Testis (tissue), 3 donors: Measurements from ENCODE around the gene BBX. TPM values are rescaled to one million over a fixed set of nuclear protein-coding genes. Genes with fewer than 3 reads are reported as not detected.

Experiments used
- DNase-seq: peaks from one replicate; pipeline ENCODE4 v3.0.0-alpha.2; 2019
- H3K27ac ChIP-seq, 2 donors: fragments of 200-600 bp; sonication (generic); one replicate each; pipeline ENCODE4 v1.5.1; 2019
- H3K27me3 ChIP-seq: fragments of 200-600 bp; sonication (generic); one replicate; pipeline ENCODE4 v1.5.1; 2019
- H3K36me3 ChIP-seq: fragments of 200-600 bp; sonication (generic); one replicate; pipeline ENCODE4 v1.5.1; 2017; ENCODE audit warnings: low read depth; ENCODE audit errors: missing control alignments
- H3K4me1 ChIP-seq: fragments of 200-600 bp; sonication (generic); one replicate; pipeline ENCODE4 v1.5.1; 2019
- H3K4me3 ChIP-seq, 2 donors: fragments of 200-600 bp; sonication (generic); one replicate each; pipeline ENCODE4 v1.5.1; 2017 to 2019
- H3K9me3 ChIP-seq: fragments of 200-600 bp; sonication (generic); one replicate; pipeline ENCODE4 v1.5.1; 2017
- POLR2A ChIP-seq: fragments of 450-650 bp; IDR thresholded peaks from one replicate; pipeline ENCODE4 v1.6.1; 2017; ENCODE audit warnings: antibody characterized with exemption, mild to moderate bottlenecking, moderate library complexity
- WGBS, 2 donors: methylation state at CpG; one replicate each; pipeline ENCODE4 v1.1.5; 2018; 5-methylcytosine and 5-hydroxymethylcytosine counted together
- intact Hi-C: fragments of 100-400 bp; cut with DNase I; formaldehyde crosslinking; loops from one replicate; pipeline ENCODE4 v1.15.1; 2023; ENCODE audit warnings: low total_unique reads
- polyA plus RNA-seq: library from polyadenylated mRNA; stranded (reverse); fragments of 350-450 nt; fragmentation: Illumina TruSeq; extraction: RNeasy Lipid Tissue Mini Kit (QIAGEN cat#74804); gene quantifications from one replicate; pipeline ENCODE4 v1.2.3, GENCODE V29; 2014; ENCODE audit warnings: low read depth, low replicate concordance; ENCODE audit not compliant: insufficient read depth
- total RNA-seq, 2 donors: library from RNA; depleted of rRNA; stranded (reverse); fragments of >200 nt; gene quantifications; one replicate each; pipeline ENCODE4 v1.2.3, GENCODE V29; 2016
- TF ChIP-seq, protein P1 (sequence below), 3 experiments: fragments of 450-650 bp in 2 of 3; fragments of 200-600 bp in 1 of 3; sonication (generic) in 1 of 3; IDR thresholded peaks; one replicate each; pipeline ENCODE4 v1.5.1; 2016 to 2019; ENCODE audit warnings: antibody characterized with exemption in 3 of 3, mild to moderate bottlenecking in 2 of 3, moderate library complexity in 1 of 3

The BBX gene
- total and polyA plus RNA-seq, 3 donors from 2014 or later, result 93.3 to 317 (median 312) TPM

DNA sequence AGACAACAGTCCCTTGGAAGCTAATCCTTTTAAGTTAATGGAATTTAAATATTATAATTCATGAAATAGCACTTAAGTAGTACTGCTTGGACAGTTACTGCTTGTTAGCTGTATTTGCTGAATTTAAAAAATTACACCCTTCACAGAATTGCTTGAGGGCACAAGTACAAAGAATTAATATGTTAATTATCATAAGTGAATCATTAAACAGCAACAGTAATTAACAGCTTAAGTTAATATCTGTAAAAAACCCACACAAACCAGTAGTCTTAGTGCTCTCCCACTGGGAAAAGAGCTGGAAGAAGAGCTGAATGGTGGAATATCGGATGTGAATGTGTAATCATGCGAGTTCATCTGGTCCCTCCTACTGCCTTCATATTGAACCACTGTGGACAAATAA lies 336.1 kb downstream of the BBX start:
- intact Hi-C loops, result no loop called here
- Histone ChIP-seq H3K27me3 (no peaks in the 10 kb centered on the region), H3K4me1 (no peaks in the 10 kb centered on the region), H3K36me3 (no peaks in the 10 kb centered on the region), H3K27ac (no peak overlapping the region), H3K4me3 (no peak overlapping the region), H3K9me3 (no peaks in the 10 kb centered on the region)
- TF ChIP-seq, protein P1, sequence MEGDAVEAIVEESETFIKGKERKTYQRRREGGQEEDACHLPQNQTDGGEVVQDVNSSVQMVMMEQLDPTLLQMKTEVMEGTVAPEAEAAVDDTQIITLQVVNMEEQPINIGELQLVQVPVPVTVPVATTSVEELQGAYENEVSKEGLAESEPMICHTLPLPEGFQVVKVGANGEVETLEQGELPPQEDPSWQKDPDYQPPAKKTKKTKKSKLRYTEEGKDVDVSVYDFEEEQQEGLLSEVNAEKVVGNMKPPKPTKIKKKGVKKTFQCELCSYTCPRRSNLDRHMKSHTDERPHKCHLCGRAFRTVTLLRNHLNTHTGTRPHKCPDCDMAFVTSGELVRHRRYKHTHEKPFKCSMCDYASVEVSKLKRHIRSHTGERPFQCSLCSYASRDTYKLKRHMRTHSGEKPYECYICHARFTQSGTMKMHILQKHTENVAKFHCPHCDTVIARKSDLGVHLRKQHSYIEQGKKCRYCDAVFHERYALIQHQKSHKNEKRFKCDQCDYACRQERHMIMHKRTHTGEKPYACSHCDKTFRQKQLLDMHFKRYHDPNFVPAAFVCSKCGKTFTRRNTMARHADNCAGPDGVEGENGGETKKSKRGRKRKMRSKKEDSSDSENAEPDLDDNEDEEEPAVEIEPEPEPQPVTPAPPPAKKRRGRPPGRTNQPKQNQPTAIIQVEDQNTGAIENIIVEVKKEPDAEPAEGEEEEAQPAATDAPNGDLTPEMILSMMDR (IDR thresholded peaks at IDR 0.05), result no peak
- no peak for TF ChIP-seq POLR2A
- 92 to 100% methylated on average over 2 of the region's 2 CpGs for WGBS, 2 donors
- DNase-seq, result no peak

Other genes with a start within 250 kb of the BBX start
- gene CCDC54, start 145.5 kb upstream of the BBX start, total RNA-seq, result 100 to 1,000 TPM in 1 of 2 donors, 10 to 100 TPM in 1; 33.9 to 107 TPM
- 112 TPM for gene CCDC54, start 145.5 kb upstream of the BBX start, polyA plus RNA-seq